Colonic mucosa (tissue), 4 donors: ENCODE measurements around the gene SLC22A12. TPM values are rescaled to one million over a fixed set of nuclear protein-coding genes. Genes with fewer than 3 reads are reported as not detected.

Experiments used
- DNase-seq: peaks from one replicate; pipeline ENCODE4 v3.0.0-alpha.2; 2020
- H3K27ac ChIP-seq: fragments of 200-600 bp; one replicate; pipeline ENCODE4 v1.8.0; 2021
- H3K27me3 ChIP-seq: fragments of 200-600 bp; one replicate; pipeline ENCODE4 v1.8.0; 2021
- H3K36me3 ChIP-seq: fragments of 200-600 bp; one replicate; pipeline ENCODE4 v1.8.0; 2021
- H3K4me1 ChIP-seq: fragments of 200-600 bp; one replicate; pipeline ENCODE4 v1.8.0; 2021; ENCODE audit warnings: mild to moderate bottlenecking
- H3K4me3 ChIP-seq: fragments of 200-600 bp; one replicate; pipeline ENCODE4 v1.8.0; 2021
- H3K9ac ChIP-seq, 2 donors: one replicate each; pipeline ENCODE4 v1.7.0; 2013; ENCODE audit warnings: control low read depth in 2 of 2, low read depth in 2 of 2, low read length in 2 of 2
- H3K9me3 ChIP-seq: fragments of 200-600 bp; one replicate; pipeline ENCODE4 v1.8.0; 2021
- CTCF ChIP-seq: fragments of 200-600 bp; IDR thresholded peaks from one replicate; pipeline ENCODE4 v1.8.0; 2022; ENCODE audit warnings: antibody characterized with exemption, mild to moderate bottlenecking
- intact Hi-C: fragments of 100-400 bp; cut with DNase I; formaldehyde crosslinking; loops from one replicate; pipeline ENCODE4 v1.14.1; 2022
- total RNA-seq, 2 donors: library from RNA; stranded (reverse); fragmentation: NEBNext Ultra II Directional in 1 of 2; extraction: Animal tissue kit (Norgen Biotek cat#: 25700) in 1 of 2; gene quantifications; one replicate each; pipeline ENCODE4 v1.2.1, GENCODE V29; 2021
- donor health status: healthy.
- donor health status: DM: no; HTN: no; CAD: no.
- donor health status: DM: no; HTN: no; CAD: no.

Gene SLC22A12
- total RNA-seq, 2 donors from 2014 or later = not detected

- no peaks in the 10 kb centered on the region for H3K27me3 ChIP-seq
- H3K4me3 ChIP-seq = no peak overlapping the region
- no peak for DNase-seq
- H3K4me1 ChIP-seq = no peaks in the 10 kb centered on the region
- no peak overlapping the region for H3K27ac ChIP-seq
- TF ChIP-seq CTCF = no peak
- no peaks in the 10 kb centered on the region for H3K36me3 ChIP-seq
- H3K9ac ChIP-seq = no peak overlapping the region
- no peaks in the 10 kb centered on the region for H3K9me3 ChIP-seq
- intact Hi-C loops = no loop called here
Observed at GRCh38 chr11:64572143-64572542, 18.9 kb upstream of the SLC22A12 start.

- H3K27ac ChIP-seq = no peak overlapping the region
- H3K4me3 ChIP-seq = no peak overlapping the region
- intact Hi-C loops = no loop called here
- no peaks in the 10 kb centered on the region for H3K4me1 ChIP-seq
- no peaks in the 10 kb centered on the region for H3K27me3 ChIP-seq
- H3K9ac ChIP-seq = no peak overlapping the region
- H3K36me3 ChIP-seq = no peaks in the 10 kb centered on the region
- TF ChIP-seq CTCF = no peak
- no peaks in the 10 kb centered on the region for H3K9me3 ChIP-seq
- no peak for DNase-seq
Observed at GRCh38 chr11:64577202-64577601, 13.8 kb upstream of the SLC22A12 start.

GRCh38 chr11:64580412-64580811 is 10.6 kb upstream of the SLC22A12 start:
- intact Hi-C loops = no loop called here
- TF ChIP-seq CTCF = no peak

GRCh38 chr11:64581057-64581523 is 9.9 kb upstream of the SLC22A12 start:
- DNase-seq = no peak
- intact Hi-C loops = no loop called here

More at GRCh38 chr11:64580412-64580811, 10.6 kb upstream of the SLC22A12 start:
- Histone ChIP-seq H3K27ac (no peak overlapping the region), H3K9ac (no peak overlapping the region), H3K27me3 (no peaks in the 10 kb centered on the region), H3K9me3 (no peaks in the 10 kb centered on the region), H3K4me3 (no peak overlapping the region), H3K4me1 (no peaks in the 10 kb centered on the region), H3K36me3 (no peaks in the 10 kb centered on the region)
- DNase-seq = no peak

GRCh38 chr11:64582885-64583284 is 8.1 kb upstream of the SLC22A12 start:
- Histone ChIP-seq H3K27ac (no peak overlapping the region), H3K9me3 (no peaks in the 10 kb centered on the region), H3K36me3 (no peaks in the 10 kb centered on the region), H3K4me3 (no peak overlapping the region), H3K27me3 (no peaks in the 10 kb centered on the region), H3K9ac (no peak overlapping the region), H3K4me1 (no peaks in the 10 kb centered on the region)
- TF ChIP-seq CTCF = no peak
- intact Hi-C loops = no loop called here
- no peak for DNase-seq

More at GRCh38 chr11:64581057-64581523, 9.9 kb upstream of the SLC22A12 start:
- no peak for TF ChIP-seq CTCF
- no peak overlapping the region for H3K4me3 ChIP-seq
- no peak overlapping the region for H3K9ac ChIP-seq
- H3K27ac ChIP-seq = no peak overlapping the region
- H3K4me1 ChIP-seq = no peaks in the 10 kb centered on the region
- H3K36me3 ChIP-seq = no peaks in the 10 kb centered on the region
- no peaks in the 10 kb centered on the region for H3K9me3 ChIP-seq
- H3K27me3 ChIP-seq = no peaks in the 10 kb centered on the region
